Ovary (tissue), 9 donors: ENCODE data around the gene BUD13. TPM values are rescaled to one million over a fixed set of nuclear protein-coding genes. Genes with fewer than 3 reads are reported as not detected.

Experiments used
- DNase-seq, 5 donors: peaks; one replicate each; pipeline ENCODE4 v3.0.0-alpha.2; 2019 to 2020
- H3K27ac ChIP-seq, 2 donors: fragments of 200-600 bp; one replicate each; pipeline versions ENCODE4 v1.5.1 to v1.8.0; 2019 to 2022
- H3K27me3 ChIP-seq: fragments of 200-600 bp; one replicate; pipeline ENCODE4 v1.8.0; 2022
- H3K36me3 ChIP-seq: fragments of 200-600 bp; sonication (generic); one replicate; pipeline ENCODE4 v1.5.1; 2019
- H3K4me1 ChIP-seq: one replicate; pipeline ENCODE4 v1.8.1; 2013; ENCODE audit warnings: mild to moderate bottlenecking, moderate library complexity; ENCODE audit not compliant: insufficient read depth
- H3K4me3 ChIP-seq: fragments of 200-600 bp; sonication (generic); one replicate; pipeline ENCODE4 v1.5.1; 2017
- H3K9me3 ChIP-seq, 2 donors: fragments of 200-600 bp in 1 of 2; sonication (generic) in 1 of 2; one replicate each; pipeline versions ENCODE4 v1.5.1 to v1.8.1; 2013 to 2019; ENCODE audit warnings: mild to moderate bottlenecking in 1 of 2, moderate library complexity in 1 of 2
- EP300 ChIP-seq: sonication (generic); formaldehyde crosslinking; IDR thresholded peaks from one replicate; pipeline ENCODE4 v1.6.1; 2017; ENCODE audit warnings: antibody characterized with exemption
- POLR2A ChIP-seq: fragments of 450-650 bp; IDR thresholded peaks from one replicate; pipeline ENCODE4 v1.6.1; 2017; ENCODE audit warnings: antibody characterized with exemption, mild to moderate bottlenecking, moderate library complexity
- WGBS, 3 donors: extraction: QIAGEN DNeasy Blood & Tissue Kit in 1 of 3; methylation state at CpG; one replicate each; pipeline versions ENCODE4 v1.1.5 to v1.1.7; 2013 to 2017; 5-methylcytosine and 5-hydroxymethylcytosine counted together
- intact Hi-C, 4 donors: fragments of 100-400 bp; cut with DNase I; formaldehyde crosslinking; loops; one replicate each; pipeline versions ENCODE4 v1.11.0 to v1.15.1; 2022 to 2023
- polyA plus RNA-seq, 2 donors: library from polyadenylated mRNA; stranded (reverse); fragments of 200-250 nt in 1 of 2; fragments of 350-450 nt in 1 of 2; fragmentation: Illumina TruSeq in 1 of 2; extraction: RNeasy Lipid Tissue Mini Kit (QIAGEN cat#74804) in 1 of 2; gene quantifications; one replicate each; pipeline ENCODE4 v1.2.3, GENCODE V29; 2013 to 2014
- total RNA-seq, 7 donors: library from RNA; depleted of rRNA in 2 of 7; stranded (reverse); fragments of >200 nt in 2 of 7; fragmentation: NEBNext Ultra II Directional in 3 of 7; extraction: Animal tissue kit (Norgen Biotek cat#: 25700) in 3 of 7; gene quantifications; one replicate each; pipeline versions ENCODE4 v1.1.0 to v1.2.4, GENCODE V29; 2016 to 2023
- TF ChIP-seq, protein P1 (sequence below), 3 donors: fragments of 450-650 bp in 2 of 3; fragments of 200-600 bp in 1 of 3; IDR thresholded peaks; one replicate each; pipeline versions ENCODE4 v1.5.1 to v1.8.0; 2016 to 2022; ENCODE audit warnings: antibody characterized with exemption in 3 of 3, mild to moderate bottlenecking in 1 of 3
- donor health status: DM: no; HTN: no; CAD: no; lungs with moderate emphysema.
- donor health status: DM: no; HTN: no; CAD: no.
- donor health status: Bipolar disorder and iron deficiency.
- donor health status: DM: yes; HTN: yes; CAD: no.
- donor health status: DM: no; HTN: no; CAD: no.
- donor health status: DM: yes; HTN: yes; CAD: no.

BUD13 gene
- total and polyA plus RNA-seq, 9 donors: 14.3 to 25.0 (median 17.0) TPM

DNA sequence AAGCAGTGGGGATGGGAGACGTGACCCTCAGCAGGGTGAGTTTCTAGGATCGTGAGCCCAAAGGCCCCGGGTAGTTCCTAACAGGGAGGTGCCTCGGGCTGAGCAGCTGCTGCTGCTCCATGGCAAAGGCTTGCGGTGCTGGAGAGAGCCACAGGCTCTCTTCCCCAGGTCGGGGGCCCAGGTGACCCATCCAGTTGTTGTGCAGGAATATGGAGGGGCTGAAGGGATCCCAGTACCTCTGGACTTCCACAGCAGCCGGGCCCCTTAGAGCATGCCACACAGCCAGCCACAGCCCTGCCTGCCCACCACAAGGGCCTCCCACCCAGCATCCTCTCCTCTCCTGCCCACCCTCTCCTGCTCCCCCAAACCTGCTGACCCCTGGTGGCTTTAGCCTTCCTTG is 49.3 kb downstream of the BUD13 start:
- Histone ChIP-seq H3K9me3 (no peaks in the 10 kb centered on the region), H3K36me3 (no peaks in the 10 kb centered on the region), H3K27me3 (no peaks in the 10 kb centered on the region), H3K4me3 (no peak overlapping the region), H3K27ac (no peak overlapping the region), H3K4me1 (no peaks in the 10 kb centered on the region)
- WGBS, 3 donors: 81 to 83% (median 81%) methylated on average over 7 of the region's 7 CpGs
- no peak for DNase-seq
- intact Hi-C loops: no loop called here
- no peak for TF ChIP-seq EP300
- TF ChIP-seq POLR2A: no peak
- TF ChIP-seq, protein P1, sequence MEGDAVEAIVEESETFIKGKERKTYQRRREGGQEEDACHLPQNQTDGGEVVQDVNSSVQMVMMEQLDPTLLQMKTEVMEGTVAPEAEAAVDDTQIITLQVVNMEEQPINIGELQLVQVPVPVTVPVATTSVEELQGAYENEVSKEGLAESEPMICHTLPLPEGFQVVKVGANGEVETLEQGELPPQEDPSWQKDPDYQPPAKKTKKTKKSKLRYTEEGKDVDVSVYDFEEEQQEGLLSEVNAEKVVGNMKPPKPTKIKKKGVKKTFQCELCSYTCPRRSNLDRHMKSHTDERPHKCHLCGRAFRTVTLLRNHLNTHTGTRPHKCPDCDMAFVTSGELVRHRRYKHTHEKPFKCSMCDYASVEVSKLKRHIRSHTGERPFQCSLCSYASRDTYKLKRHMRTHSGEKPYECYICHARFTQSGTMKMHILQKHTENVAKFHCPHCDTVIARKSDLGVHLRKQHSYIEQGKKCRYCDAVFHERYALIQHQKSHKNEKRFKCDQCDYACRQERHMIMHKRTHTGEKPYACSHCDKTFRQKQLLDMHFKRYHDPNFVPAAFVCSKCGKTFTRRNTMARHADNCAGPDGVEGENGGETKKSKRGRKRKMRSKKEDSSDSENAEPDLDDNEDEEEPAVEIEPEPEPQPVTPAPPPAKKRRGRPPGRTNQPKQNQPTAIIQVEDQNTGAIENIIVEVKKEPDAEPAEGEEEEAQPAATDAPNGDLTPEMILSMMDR (IDR thresholded peaks at IDR 0.05): no peak

DNA sequence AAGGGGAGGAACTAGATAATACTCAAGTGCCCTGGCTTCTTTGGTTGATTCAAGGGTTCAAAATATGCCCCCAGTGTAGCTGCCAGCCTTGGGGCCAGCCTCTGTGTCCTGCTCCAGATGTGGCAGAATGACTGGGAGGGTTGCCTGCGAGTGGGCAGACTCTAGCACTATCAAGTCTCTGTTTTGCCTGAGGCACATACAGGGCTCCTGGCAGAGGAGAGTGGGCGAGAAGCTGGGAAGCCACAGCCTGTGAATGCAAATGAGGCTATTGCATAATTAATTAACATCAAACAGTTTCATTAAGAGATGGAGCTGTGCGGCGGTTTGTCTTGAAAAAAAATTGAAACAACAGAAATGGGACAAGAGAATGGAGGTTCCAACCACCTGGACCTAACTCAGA is 50.8 kb downstream of the BUD13 start:
- Histone ChIP-seq H3K27ac (no peak overlapping the region), H3K27me3 (no peaks in the 10 kb centered on the region), H3K4me3 (no peak overlapping the region), H3K4me1 (no peaks in the 10 kb centered on the region), H3K9me3 (no peaks in the 10 kb centered on the region), H3K36me3 (no peaks in the 10 kb centered on the region)
- intact Hi-C loops: no loop called here
- 85 to 97% (median 87%) methylated on average over 4 of the region's 4 CpGs for WGBS, 3 donors
- TF ChIP-seq, protein P1 (IDR thresholded peaks at IDR 0.05): no peak
- TF ChIP-seq EP300: no peak
- TF ChIP-seq POLR2A: no peak
- DNase-seq: no peak

DNA sequence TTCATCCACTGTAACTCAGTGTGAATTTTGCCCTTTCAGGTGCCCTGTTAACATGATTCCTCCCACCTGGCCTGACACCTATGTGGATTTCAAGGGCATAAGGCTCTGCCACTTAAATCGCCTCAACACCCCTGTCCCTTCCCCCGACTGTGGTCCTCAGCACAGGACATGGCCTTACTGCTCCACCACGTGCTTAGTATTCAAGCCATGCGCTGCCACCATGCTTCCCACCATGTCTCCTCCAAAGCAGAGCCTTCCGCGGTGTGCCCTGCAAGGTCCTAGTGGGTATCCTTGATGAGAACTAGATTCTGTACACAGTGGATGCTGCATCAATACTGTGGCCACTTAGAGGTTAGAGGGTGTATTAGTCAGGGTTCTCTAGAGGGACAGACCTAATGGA is 51.9 kb downstream of the BUD13 start:
- Histone ChIP-seq H3K27ac (no peak overlapping the region), H3K9me3 (no peaks in the 10 kb centered on the region), H3K4me1 (no peaks in the 10 kb centered on the region), H3K36me3 (no peaks in the 10 kb centered on the region), H3K4me3 (no peak overlapping the region), H3K27me3 (no peaks in the 10 kb centered on the region)
- intact Hi-C loops: no loop called here
- TF ChIP-seq, protein P1 (IDR thresholded peaks at IDR 0.05): no peak
- no peak for TF ChIP-seq POLR2A
- no peak for TF ChIP-seq EP300
- DNase-seq: no peak
- 92 to 93% (median 92%) methylated on average over 6 of the region's 6 CpGs for WGBS, 3 donors

DNA sequence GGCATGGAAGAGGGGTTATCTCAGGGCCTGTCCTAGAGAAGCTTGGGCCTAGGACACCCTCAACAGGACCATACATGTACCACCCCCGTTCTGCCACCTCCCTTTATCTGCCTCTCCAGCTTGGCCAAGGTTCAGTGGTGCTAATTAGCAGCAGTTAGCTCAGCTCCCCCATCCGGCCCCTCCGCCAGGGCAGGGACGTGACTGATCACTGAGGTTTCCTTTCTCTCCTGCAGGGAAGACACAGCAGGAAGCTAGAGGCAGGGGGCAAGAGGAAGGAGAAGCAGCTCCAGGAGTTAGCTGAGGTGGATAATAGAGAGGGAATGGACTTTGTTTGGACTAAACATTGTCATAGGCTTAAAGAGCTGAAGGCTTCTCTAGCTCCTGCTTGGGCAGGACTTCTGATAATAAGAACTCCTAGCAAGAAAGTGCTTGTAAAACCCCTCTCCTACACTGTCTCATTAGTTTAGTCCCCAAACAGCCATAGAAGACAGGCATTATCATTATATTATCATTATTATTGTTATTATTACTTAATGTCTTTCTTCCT is 53.8 kb downstream of the BUD13 start:
- no peaks in the 10 kb centered on the region for H3K4me1 ChIP-seq
- H3K9me3 ChIP-seq: no peaks in the 10 kb centered on the region
- no peak overlapping the region for H3K4me3 ChIP-seq
- intact Hi-C loops: no loop called here
- 67 to 74% (median 73%) methylated on average over 4 of the region's 4 CpGs for WGBS, 3 donors
- no peaks in the 10 kb centered on the region for H3K36me3 ChIP-seq
- H3K27me3 ChIP-seq: no peaks in the 10 kb centered on the region
- DNase-seq: no peak
- no peak for TF ChIP-seq POLR2A
- TF ChIP-seq, protein P1 (IDR thresholded peaks at IDR 0.05): no peak
- no peak for TF ChIP-seq EP300
- H3K27ac ChIP-seq: no peak overlapping the region
